H1 (cell line): ENCODE measurements around the gene DCTPP1. TPM values are rescaled to one million over a fixed set of nuclear protein-coding genes. Genes with fewer than 3 reads are reported as not detected.

ENCODE experiments used
- BACH1 ChIP-seq: IDR thresholded peaks from 2 replicates; pipeline ENCODE4 v1.6.1; 2012; ENCODE audit warnings: low read length, improper control_type of control experiment
- CHD2 ChIP-seq: IDR thresholded peaks from 2 replicates; pipeline ENCODE4 v1.6.1; 2012; ENCODE audit warnings: low read length, improper control_type of control experiment
- NRF1 ChIP-seq: IDR thresholded peaks from 2 replicates; pipeline ENCODE4 v1.6.1; 2011; ENCODE audit warnings: mild to moderate bottlenecking, low read depth, low read length, improper control_type of control experiment
- TBP ChIP-seq: IDR thresholded peaks from 2 replicates; pipeline ENCODE4 v1.6.1; 2011; ENCODE audit warnings: low read depth, low read length, improper control_type of control experiment
- TEAD4 ChIP-seq: IDR thresholded peaks from 2 replicates; pipeline ENCODE4 v1.6.1; 2012; ENCODE audit warnings: low read depth, low read length, inconsistent platforms, mixed read lengths
- polyA plus RNA-seq, 7 experiments: library from polyadenylated mRNA; depleted of rRNA in 3 of 7; stranded (reverse) in 5 of 7; unstranded in 2 of 7; fragments of >200 nt in 5 of 7; fragments of 200-250 nt in 2 of 7; gene quantifications; 1 replicate in 5 of 7; 2 replicates in 1 of 7; 4 replicates in 1 of 7; pipeline versions ENCODE4 v1.2.1 to v1.2.3, GENCODE V29; 2011 to 2013; ENCODE audit warnings: missing spikeins in 2 of 7, mixed read lengths in 2 of 7
- total RNA-seq: library from RNA; stranded (reverse); fragmentation: NEBNext Ultra II Directional; extraction: Animal tissue kit (Norgen Biotek cat#: 25700); gene quantifications from 2 replicates; pipeline ENCODE4 v1.2.1, GENCODE V29; 2021

DCTPP1 gene
- total and polyA plus RNA-seq, 2 of the 8 experiments (the other 6 are each of a cell fraction or from before 2014, with no cell fraction given): 94.5 to 103 TPM

DNA sequence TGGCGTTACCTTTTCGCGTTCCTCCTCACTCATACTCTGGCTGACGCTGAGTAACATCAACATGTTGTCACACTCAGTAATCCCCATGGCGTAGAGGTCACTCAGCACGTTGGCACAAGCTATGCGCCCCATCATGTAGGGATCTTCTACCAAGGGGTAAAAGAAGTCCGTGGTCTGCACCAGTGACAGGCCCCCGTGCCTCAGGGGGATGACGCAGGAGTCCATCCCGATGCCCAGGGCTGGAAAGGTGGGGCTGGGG lies 15.2 kb upstream of the DCTPP1 start (continued):
- TF ChIP-seq NRF1 (no peak), CHD2 (no peak), TBP (no peak), TEAD4 (no peak), BACH1 (no peak)
- TF ChIP-seq, all 59 proteins: peak for 0
